IPS-18c (cell line): ENCODE data around the gene FADS1.
A peak's percentile ranks its signal among the peaks of the same experiment; 100 is the strongest.

Experiments used
- H3K4me3 ChIP-seq: 2 replicates; pipeline ENCODE4 v1.7.0; 2013; ENCODE audit warnings: low read depth, mild to moderate bottlenecking, low read length, moderate library complexity; ENCODE audit not compliant: insufficient read depth
- H3K9me3 ChIP-seq: one replicate; pipeline ENCODE4 v1.6.1; 2013; ENCODE audit warnings: mild to moderate bottlenecking, low read length, moderate library complexity; ENCODE audit not compliant: control insufficient read depth, insufficient read depth

Gene FADS1

GRCh38 chr11:61832207-61832606 is 15.4 kb upstream of the FADS1 start:
- no peak overlapping the region for H3K4me3 ChIP-seq
- H3K9me3 ChIP-seq = no peaks in the 10 kb centered on the region

GRCh38 chr11:61830237-61831105 is 13.7 kb upstream of the FADS1 start:
- H3K4me3 ChIP-seq = peak overlapping the region; percentile 93
- no peaks in the 10 kb centered on the region for H3K9me3 ChIP-seq

GRCh38 chr11:61829806-61830205 is 13.0 kb upstream of the FADS1 start:
- Histone ChIP-seq H3K9me3 (no peaks in the 10 kb centered on the region), H3K4me3 (peak overlapping the region; percentile 93)

GRCh38 chr11:61828629-61829407 is 12.0 kb upstream of the FADS1 start:
- Histone ChIP-seq H3K9me3 (no peaks in the 10 kb centered on the region), H3K4me3 (peak overlapping the region; percentile 93)

- H3K4me3 ChIP-seq = peak overlapping the region; percentile 93
- H3K9me3 ChIP-seq = no peaks in the 10 kb centered on the region
Observed at GRCh38 chr11:61828379-61828628, 11.5 kb upstream of the FADS1 start.

GRCh38 chr11:61827571-61828378 is 11.0 kb upstream of the FADS1 start, which contains the start of gene FADS2:
Gene FADS2 (plus strand): TSS chr11:61828300. CDS start chr11:61828391, 91 bp downstream.
- no peaks in the 10 kb centered on the region for H3K9me3 ChIP-seq
- peak within 1 kb of the TSS; percentile 93 for H3K4me3 ChIP-seq

- H3K4me3 ChIP-seq = peak overlapping the region; percentile 93
- H3K9me3 ChIP-seq = no peaks in the 10 kb centered on the region
Observed at GRCh38 chr11:61826930-61827570, 10.2 kb upstream of the FADS1 start.

GRCh38 chr11:61820174-61820573 is 3.4 kb upstream of the FADS1 start:
- H3K9me3 ChIP-seq = no peaks in the 10 kb centered on the region
- H3K4me3 ChIP-seq = no peak overlapping the region

GRCh38 chr11:61817471-61818202 is 834 bp upstream of the FADS1 start:
- peak overlapping the region; percentile 95 for H3K4me3 ChIP-seq
- H3K9me3 ChIP-seq = no peaks in the 10 kb centered on the region

- H3K4me3 ChIP-seq = peak overlapping the region; percentile 95
Observed at GRCh38 chr11:61815790-61816735, 740 bp downstream of the FADS1 start.

GRCh38 chr11:61814958-61815789 is 1.6 kb downstream of the FADS1 start:
- Histone ChIP-seq H3K4me3 (peak overlapping the region; percentile 95), H3K9me3 (no peaks in the 10 kb centered on the region)

More at GRCh38 chr11:61815790-61816735, 740 bp downstream of the FADS1 start:
- H3K9me3 ChIP-seq = no peaks in the 10 kb centered on the region

GRCh38 chr11:61814247-61814957 is 2.4 kb downstream of the FADS1 start:
- H3K9me3 ChIP-seq = no peaks in the 10 kb centered on the region
- H3K4me3 ChIP-seq = peak overlapping the region; percentile 95

GRCh38 chr11:61812736-61813411 is 3.9 kb downstream of the FADS1 start:
- H3K9me3 ChIP-seq = no peaks in the 10 kb centered on the region

GRCh38 chr11:61811831-61812230 is 5.0 kb downstream of the FADS1 start:
- H3K9me3 ChIP-seq = no peaks in the 10 kb centered on the region
- no peak overlapping the region for H3K4me3 ChIP-seq

More at GRCh38 chr11:61812736-61813411, 3.9 kb downstream of the FADS1 start:
- no peak overlapping the region for H3K4me3 ChIP-seq
